GM12864 (cell line): ENCODE results near the gene SAFB.

Source experiments
- DNase-seq: peaks from one replicate; pipeline ENCODE4 v3.0.0-alpha.2; 2011; ENCODE audit warnings: low read depth
- H3K4me3 ChIP-seq: 2 replicates; pipeline ENCODE4 v1.5.1; 2011; ENCODE audit warnings: mild to moderate bottlenecking, low read depth, low read length, control low read depth
- CTCF ChIP-seq: IDR thresholded peaks from 2 replicates; pipeline ENCODE4 v1.5.1; 2011; ENCODE audit warnings: low read depth, mild to moderate bottlenecking, moderate library complexity, low read length, control low read depth, inconsistent platforms; ENCODE audit errors: missing control alignments

The SAFB gene

GRCh38 chr19:5690125-5690954 is 67.5 kb downstream of the SAFB start, which contains the start of gene RPL36:
Gene RPL36 (plus strand): TSS chr19:5690295. CDS start chr19:5690508, 213 bp downstream.
- peak within 1 kb of the TSS; percentile 88 for H3K4me3 ChIP-seq
- DNase-seq = peak; percentile 87
- TF ChIP-seq CTCF = peak; percentile 99

DNA sequence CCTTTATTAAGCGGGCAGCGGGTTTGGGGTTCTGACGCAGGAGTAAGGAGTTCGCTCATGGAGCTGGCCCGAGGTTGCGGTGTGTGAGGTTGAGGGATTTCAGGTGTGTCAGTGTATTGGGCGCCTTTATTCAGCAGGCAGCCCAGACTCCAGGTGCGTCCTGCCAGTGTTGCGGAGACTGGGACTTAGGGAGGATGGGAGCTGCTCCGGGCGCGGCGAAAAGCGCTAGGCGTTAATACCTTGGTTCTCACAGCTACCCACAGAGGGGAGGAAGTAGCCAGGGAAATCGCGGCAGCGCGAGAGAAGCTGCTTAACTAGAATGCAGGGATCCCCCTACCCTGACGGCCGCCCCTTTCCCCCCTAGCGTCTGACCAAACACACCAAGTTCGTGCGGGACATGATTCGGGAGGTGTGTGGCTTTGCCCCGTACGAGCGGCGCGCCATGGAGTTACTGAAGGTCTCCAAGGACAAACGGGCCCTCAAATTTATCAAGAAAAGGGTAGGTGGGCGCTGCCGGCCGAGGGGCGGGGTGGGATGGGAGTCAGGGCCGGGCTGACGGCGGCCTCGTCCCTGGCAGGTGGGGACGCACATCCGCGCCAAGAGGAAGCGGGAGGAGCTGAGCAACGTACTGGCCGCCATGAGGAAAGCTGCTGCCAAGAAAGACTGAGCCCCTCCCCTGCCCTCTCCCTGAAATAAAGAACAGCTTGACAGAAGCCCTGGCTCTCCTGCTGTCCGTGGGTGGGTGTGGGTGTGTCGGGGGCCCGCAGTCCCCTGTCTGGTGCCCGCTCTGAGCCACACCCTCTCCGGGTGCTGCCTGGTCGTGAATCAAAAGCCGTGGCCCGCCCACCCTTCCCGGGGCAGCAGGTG is 68.3 kb downstream of the SAFB start:
- no peak for TF ChIP-seq CTCF
- DNase-seq = no peak

GRCh38 chr19:5691822-5692722 is 69.2 kb downstream of the SAFB start:
- no peak for TF ChIP-seq CTCF
- no peak for DNase-seq
- peak overlapping the region; percentile 88 for H3K4me3 ChIP-seq

More for the DNA sequence above, 68.3 kb downstream of the SAFB start:
- H3K4me3 ChIP-seq = peak overlapping the region; percentile 88

DNA sequence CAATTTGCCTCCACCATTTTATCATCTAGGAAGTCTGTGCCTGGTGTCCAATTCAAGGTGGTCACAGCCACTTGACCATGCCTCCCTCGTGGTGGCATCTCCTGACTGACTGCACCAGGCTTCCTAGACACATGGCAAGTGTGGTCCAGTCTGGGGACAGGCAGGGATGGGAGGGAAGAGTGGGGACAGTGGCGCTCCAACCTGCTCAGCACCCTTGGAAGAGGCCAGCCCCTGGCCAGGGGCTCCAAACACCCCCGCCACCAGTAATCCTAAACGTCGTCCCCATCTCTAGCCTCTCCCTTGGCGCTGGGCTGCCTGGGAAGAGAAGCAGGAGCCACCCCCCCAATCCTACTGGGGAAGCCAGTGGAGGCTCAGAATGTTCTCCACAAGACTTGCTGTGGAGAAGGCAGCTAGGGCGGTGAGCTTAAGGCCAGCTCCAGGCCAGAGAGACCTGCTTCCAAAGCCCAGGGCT is 69.9 kb downstream of the SAFB start:
- peak overlapping the region; percentile 88 for H3K4me3 ChIP-seq
- TF ChIP-seq CTCF = no peak
- no peak for DNase-seq

- DNase-seq = no peak
- no peak for TF ChIP-seq CTCF
- H3K4me3 ChIP-seq = no peak overlapping the region; the same call in 1 of the 2 replicates
Measured at GRCh38 chr19:5693195-5694166, 70.6 kb downstream of the SAFB start.
